GM19455 (cell line): ENCODE measurements around the gene THAP5.

Experiments used
- ATAC-seq: cut with Tn5 transposase; IDR thresholded peaks from one replicate; pipeline ENCODE4 v1.9.1; 2021; ENCODE audit not compliant: unreplicated experiment

Gene THAP5, protein sequence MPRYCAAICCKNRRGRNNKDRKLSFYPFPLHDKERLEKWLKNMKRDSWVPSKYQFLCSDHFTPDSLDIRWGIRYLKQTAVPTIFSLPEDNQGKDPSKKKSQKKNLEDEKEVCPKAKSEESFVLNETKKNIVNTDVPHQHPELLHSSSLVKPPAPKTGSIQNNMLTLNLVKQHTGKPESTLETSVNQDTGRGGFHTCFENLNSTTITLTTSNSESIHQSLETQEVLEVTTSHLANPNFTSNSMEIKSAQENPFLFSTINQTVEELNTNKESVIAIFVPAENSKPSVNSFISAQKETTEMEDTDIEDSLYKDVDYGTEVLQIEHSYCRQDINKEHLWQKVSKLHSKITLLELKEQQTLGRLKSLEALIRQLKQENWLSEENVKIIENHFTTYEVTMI

GRCh38 chr7:108569381-108570145, at the start of gene THAP5, which contains the start of gene DNAJB9:
THAP5 (minus strand) TSS chr7:108569706; CDS start chr7:108569569, 137 bp downstream.
DNAJB9 (plus strand) TSS chr7:108569874; CDS start chr7:108571727, 1,853 bp downstream.
- ATAC-seq = peak; percentile 94

GRCh38 chr7:108618056-108618455, 48.5 kb upstream of the THAP5 start:
- no peak for ATAC-seq

DNA sequence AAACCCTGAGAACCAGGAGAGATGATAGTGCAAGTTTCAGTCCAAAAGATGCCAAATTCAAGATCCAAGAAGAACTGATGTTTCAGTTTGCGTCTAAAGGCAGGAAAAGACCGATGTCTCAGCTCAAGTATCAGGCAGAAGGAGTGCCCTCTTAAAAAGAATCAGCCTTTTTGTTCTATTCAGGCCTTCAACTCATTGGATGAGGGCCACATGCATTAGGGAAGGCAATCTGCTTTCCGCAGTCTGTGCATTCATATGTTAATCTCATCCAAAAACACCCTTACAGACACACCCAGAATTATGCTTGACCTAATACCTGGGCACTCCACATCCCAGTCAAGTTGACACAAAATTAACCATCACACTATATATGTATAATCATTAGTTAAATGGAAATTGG, 45.4 kb upstream of the THAP5 start:
- ATAC-seq = no peak

DNA sequence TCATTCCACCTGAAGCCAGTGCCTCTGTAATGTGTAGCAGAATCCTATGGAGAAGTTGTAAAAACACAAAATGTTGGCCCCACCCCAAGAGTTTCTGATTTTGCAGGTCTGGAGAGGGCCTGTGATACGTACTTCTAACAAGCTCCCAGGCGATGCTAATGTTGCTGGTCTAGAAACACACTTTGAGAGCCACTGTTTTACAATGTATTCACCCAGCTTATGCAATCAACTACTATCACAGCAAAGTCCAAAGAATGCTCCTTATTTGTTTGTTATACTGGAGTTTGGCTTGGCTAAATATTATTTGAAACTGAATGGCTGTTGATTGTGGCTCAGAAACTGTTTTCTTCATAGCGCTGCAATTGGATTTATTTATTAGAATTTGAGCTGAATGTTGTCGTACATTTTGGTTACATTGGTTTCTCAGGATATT, 44.5 kb upstream of the THAP5 start:
- no peak for ATAC-seq

- peak; percentile 78 for ATAC-seq
Observed at GRCh38 chr7:108613147-108613948, 43.8 kb upstream of the THAP5 start.

- no peak for ATAC-seq
Observed at GRCh38 chr7:108611268-108611667, 41.8 kb upstream of the THAP5 start.

DNA sequence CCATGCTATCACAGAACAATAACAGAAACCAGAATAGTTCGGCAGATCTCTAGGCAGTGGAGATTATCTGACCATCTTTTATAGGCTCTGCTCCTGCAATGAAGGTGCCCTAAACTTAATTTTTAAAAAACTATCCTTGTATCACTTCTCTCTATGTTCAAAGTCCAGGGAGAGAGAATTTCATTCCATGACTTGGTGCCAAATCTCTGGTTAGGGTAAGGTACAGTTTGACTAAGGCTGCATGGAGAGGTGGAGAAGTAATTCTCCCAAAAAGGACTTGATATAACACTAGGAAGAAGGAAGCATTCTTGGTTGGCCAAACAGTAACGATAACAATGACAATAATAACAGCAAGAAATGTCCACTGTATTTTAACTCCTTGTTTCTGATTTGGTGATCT, 40.1 kb upstream of the THAP5 start:
- no peak for ATAC-seq

GRCh38 chr7:108605559-108606201, 36.2 kb upstream of the THAP5 start:
- no peak for ATAC-seq

DNA sequence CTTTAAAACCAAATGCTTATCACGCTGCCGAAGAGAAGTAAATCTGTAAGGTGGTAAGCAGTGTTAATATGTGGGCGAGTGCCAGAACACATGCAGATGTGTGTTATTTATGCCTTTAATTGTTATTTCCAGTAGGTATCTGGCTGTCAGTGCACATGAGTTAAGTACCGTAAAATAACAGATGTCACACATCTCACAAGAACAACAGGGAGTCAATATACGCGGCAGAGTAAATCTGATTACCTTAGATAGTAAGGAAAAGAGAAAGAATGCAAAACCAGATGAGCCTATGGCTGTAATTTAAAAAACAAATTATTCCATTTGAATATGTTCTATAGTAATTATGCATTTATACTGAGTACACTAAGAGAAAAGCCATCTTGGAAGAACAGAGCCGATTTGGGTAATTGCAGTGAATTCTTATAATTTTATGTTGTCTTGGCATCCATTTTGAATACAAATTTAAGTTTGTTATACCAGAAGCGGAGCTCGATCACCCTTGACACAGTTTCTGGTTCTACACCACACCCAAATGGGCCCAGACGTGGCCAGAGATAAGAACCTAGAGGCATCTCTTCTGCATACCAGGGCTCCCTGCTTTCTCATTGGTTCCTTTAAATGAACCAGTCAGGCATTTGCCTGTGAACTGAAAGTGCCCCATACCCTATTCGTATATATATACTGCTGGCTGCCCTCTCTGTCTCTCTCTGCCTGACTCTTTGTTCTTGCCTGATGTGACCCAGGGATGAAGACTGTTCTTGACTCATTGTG, 35.0 kb upstream of the THAP5 start:
- no peak for ATAC-seq

DNA sequence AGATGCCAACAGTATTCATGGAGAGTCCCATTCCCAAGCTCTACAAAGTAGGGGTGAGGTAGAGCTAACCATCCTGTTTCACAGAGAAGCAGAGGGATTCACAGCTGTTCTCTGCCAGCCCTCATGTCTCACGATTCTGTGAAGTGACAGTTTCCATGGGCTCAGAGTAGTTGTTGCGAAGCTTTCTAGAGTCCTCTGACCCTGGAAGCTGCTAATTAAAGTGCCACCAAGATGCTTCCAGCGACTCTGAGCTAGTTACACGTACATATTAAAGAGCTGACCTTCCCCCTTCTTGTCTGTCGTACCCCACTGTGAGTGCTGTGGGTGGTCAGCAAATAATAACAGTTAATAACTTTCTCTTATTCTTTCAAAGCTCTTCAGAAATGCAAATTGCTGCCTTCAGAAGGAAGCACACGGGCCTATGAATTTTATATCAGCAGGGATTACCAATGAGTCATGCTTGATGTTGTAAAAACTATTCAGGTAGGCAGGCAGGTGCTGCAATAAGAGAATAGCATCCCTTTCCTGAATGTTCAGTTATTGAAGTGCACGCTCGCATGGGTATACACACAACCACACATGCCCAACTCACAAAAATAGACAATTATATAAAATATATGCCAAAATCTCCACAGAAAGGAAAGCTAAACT, 34.3 kb upstream of the THAP5 start:
- ATAC-seq = no peak

- no peak for ATAC-seq
Observed at GRCh38 chr7:108600399-108600798, 30.9 kb upstream of the THAP5 start.

DNA sequence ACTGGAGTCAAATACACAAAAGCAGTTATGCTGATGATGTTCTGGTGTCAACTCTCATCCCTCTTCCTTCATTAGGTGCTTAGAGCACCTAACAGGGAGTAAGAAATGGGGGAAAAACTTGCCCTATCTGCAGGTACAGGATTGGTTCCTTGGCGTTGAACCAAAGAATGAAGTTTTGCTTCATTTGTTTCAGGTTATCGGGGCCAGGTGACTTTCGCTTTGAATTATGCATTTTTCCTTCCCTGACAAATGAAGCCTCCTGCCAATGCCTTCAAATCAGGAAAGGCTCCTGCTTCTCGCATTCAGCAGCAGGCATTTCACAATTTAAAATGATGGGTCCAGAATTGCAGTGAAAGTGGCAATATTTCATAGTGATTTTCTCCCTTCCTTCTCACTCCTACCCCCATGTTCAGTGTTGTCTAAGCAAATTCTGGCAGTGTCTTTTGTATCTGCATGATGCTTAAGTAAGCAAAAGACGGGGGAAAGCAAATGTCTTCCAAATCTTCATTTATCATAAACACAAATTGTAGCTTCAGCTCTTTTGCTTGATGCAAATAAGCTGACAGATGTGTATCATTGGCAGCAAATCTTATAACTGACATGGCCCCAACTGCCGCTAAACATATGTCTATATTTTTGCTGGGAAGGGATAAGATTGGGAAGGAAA, 29.5 kb upstream of the THAP5 start:
- no peak for ATAC-seq

DNA sequence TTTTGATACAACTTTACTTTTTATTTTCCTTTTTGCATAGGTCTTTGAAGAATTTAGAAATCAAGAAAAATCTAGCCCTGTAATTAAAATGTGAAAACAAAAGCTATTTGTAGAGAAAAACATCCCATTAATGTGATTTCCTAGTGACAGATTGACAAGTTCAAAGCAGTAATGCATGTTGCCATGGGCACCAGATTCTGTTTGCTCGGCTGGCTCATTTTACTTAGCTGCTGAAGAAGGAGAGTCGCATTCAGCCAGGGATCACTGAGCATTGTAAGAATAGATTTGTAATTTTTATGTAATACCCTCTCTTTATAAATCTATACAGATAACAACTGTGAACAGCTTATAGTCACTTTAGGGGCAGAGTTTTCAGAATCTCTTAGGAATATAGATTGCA, 28.6 kb upstream of the THAP5 start:
- no peak for ATAC-seq

DNA sequence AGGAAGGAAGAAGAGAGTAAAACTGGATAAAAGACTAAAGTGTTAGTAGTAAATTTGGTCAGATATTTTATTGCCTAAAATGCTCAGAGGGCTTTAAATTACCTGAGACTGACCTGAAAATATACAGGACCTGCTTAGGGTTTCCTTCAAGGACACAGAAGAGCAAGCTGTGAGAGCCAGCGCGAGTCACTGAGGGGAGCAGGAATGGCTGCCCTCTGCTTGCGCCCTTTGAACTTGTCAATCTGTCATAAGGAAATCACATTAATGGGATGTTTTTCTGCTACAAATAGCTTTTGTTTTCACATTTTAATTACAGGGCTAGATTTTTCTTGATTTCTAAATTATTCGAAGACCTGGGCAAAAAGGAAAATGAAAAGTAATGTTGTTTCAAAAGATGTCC, 27.1 kb upstream of the THAP5 start:
- ATAC-seq = no peak

- ATAC-seq = no peak
Observed at GRCh38 chr7:108592646-108593201, 23.2 kb upstream of the THAP5 start.

DNA sequence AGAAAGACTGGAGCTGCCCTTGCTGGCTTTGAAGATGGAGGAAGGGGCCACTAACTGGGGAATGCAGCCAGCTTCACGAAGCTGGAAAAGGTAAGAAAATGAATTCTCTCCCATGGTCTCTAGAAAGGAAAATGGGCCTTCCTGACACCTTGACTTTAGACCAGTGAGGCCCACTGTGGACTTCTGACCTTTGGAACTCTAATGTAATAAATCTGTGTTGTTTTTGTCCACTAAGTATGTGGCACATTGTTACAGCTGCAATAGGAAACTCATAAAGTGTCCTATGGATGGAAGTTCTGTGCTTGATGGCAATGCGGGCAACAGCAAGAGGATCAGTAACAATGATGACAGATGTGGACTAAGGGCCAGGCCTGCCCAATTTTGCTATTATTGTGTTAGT, 21.1 kb upstream of the THAP5 start:
- no peak for ATAC-seq

DNA sequence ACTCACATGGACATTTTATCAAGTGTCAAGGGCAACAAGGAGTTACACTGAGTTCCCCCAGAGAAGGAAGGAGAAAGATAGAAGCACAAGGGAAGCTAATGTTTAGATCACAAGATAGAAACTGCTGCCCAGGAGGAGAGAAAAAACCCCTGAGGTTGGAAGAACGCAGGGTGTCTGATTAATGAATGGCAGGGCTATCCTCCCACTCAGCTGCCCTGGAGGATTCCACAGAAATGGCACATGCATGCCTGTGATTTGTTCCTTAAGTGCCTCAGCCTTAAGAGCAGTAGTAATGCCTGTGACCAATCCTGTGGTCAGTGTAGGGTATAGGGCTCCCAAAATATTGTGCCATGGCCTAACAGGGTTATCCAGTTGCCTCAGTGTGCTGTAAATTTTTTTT, 20.4 kb upstream of the THAP5 start:
- no peak for ATAC-seq

GRCh38 chr7:108589199-108589598, 19.7 kb upstream of the THAP5 start:
- ATAC-seq = no peak

DNA sequence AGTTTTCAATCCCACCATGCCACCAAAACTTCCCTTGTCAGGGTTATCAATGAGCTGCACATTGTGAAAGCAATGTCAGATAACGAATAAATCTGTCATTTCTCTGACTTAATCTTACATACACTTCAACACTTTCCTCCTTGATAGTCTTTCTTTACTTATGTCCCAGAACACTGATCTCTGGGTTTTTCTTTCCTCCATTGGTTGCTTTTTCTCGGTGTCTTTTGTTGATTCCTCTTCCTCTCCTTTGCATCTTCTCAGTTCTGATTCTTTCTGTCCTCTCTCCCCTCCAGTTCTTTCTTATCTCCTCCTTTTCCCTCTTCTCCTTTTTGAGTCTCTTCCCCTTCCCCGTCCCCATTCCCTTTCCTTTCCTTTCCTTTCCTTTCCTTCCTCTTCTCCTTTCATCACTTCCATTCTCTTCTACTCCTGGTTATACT, 16.8 kb upstream of the THAP5 start:
- no peak for ATAC-seq
